Measurements from ENCODE around the gene NLRP6. TPM values are rescaled to one million over a fixed set of nuclear protein-coding genes. Genes with fewer than 3 reads are reported as not detected.
"Not testable (repeated sequence)": the region's sequence is repeated elsewhere in the genome, so short reads cannot be mapped to it uniquely, and the experiment has no call there.

Gene NLRP6
- total RNA-seq, 1 donor from 2014 or later, result 1.7 TPM

DNA sequence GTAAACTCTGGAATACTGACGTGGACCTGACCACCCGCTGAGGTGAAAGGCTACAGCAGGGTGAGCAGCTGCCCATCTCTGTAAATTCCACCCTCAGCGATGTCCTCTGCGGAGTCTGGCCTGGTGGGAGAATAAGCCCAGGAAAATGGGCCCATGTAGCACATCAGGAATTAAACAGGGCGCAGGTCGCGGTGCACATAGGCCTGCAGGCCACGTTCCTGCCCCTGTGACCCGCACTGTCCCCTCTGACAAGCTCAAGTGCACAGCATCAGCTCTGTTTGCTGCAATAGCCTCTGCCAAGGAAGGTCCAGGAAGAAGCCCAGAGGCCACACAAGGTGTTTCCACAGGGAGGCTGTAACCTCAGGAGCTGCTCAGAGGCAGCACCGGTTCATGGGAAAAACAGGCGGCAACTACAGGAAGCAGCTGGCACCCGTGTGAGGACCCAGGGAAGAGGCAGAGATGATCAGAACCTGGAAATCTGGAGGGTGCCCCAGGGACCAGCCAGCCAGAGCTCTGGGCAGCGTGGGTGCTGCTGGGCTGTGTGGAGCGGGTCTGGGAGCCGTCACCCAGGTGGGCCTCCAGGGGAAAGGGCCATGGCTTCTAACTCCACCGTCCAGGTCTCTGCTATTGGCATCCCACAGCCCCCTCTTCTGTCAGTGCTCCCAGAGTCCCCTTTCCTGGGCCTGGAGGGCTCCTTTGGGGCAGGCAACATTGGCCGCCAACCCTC lies 28.6 kb downstream of the NLRP6 start:
- Histone ChIP-seq H3K36me3 (no peaks in the 10 kb centered on the region), H3K4me3 (no peak overlapping the region)
- intact Hi-C loops (cut with DNase I), result no loop called here

DNA sequence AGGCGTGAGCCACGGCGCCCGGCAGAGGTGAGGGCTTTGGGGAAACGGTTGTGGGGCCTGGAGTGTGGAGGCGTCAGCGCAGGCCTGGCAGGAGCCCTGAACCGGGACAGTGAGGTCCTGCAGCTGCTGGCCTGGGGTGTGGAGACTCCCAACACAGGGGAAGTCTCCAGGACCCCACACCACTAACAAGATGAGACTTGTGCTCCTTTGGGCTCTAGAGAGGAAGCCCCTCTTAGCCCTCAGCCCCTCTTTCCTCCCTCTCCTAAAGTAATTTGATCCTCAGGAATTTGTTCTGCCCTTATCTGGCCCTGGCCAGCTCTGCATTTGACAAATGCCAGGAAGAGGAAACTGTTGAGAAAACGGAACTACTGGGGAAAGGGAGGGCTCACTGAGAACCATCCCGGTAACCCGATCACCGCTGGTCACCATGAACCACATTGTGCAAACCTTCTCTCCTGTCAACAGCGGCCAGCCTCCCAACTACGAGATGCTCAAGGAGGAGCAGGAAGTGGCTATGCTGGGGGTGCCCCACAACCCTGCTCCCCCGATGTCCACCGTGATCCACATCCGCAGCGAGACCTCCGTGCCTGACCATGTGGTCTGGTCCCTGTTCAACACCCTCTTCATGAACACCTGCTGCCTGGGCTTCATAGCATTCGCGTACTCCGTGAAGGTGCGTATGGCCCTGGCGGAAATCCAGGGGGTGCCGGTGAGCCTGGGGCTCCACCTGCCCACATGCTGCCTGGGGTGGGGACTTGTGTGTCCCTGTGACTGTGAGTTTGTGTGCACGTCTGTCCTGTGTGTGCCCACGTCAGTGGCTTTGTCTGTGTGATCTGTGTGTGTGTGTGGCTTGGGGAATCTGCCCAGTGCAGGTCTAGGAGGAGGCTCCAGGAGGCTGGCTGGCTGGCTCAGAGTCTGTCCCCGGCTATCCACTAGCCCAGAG lies 29.8 kb downstream of the NLRP6 start, which contains the start of gene IFITM2:
Gene IFITM2, plus strand, starts transcription at position 51 of the 943 bp plus-strand sequence. Its CDS starts 377 bp downstream, at position 428.
- peak; percentile 76 for ATAC-seq
- intact Hi-C loops (cut with DNase I); H3K27me3 ChIP-seq; H3K36me3 ChIP-seq; H3K9me3 ChIP-seq: not testable (repeated sequence)
- Histone ChIP-seq H3K4me1 (peaks cover 35% of the 10 kb centered on the region), H3K4me3 (peak within 1 kb of the TSS; percentile 59), H3K27ac (peak within 1 kb of the TSS; percentile 89)
- peak; percentile 88 for DNase-seq

More for the DNA sequence above, 28.6 kb downstream of the NLRP6 start:
- Histone ChIP-seq H3K9me3 (no peaks in the 10 kb centered on the region), H3K4me1 (peaks cover 27% of the 10 kb centered on the region), H3K27me3 (no peaks in the 10 kb centered on the region), H3K27ac (peak overlapping the region; percentile 89)
- DNase-seq, result no peak
- TF ChIP-seq, protein P1, sequence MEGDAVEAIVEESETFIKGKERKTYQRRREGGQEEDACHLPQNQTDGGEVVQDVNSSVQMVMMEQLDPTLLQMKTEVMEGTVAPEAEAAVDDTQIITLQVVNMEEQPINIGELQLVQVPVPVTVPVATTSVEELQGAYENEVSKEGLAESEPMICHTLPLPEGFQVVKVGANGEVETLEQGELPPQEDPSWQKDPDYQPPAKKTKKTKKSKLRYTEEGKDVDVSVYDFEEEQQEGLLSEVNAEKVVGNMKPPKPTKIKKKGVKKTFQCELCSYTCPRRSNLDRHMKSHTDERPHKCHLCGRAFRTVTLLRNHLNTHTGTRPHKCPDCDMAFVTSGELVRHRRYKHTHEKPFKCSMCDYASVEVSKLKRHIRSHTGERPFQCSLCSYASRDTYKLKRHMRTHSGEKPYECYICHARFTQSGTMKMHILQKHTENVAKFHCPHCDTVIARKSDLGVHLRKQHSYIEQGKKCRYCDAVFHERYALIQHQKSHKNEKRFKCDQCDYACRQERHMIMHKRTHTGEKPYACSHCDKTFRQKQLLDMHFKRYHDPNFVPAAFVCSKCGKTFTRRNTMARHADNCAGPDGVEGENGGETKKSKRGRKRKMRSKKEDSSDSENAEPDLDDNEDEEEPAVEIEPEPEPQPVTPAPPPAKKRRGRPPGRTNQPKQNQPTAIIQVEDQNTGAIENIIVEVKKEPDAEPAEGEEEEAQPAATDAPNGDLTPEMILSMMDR (IDR thresholded peaks at IDR 0.05), result no peak
- no peak for ATAC-seq

DNA sequence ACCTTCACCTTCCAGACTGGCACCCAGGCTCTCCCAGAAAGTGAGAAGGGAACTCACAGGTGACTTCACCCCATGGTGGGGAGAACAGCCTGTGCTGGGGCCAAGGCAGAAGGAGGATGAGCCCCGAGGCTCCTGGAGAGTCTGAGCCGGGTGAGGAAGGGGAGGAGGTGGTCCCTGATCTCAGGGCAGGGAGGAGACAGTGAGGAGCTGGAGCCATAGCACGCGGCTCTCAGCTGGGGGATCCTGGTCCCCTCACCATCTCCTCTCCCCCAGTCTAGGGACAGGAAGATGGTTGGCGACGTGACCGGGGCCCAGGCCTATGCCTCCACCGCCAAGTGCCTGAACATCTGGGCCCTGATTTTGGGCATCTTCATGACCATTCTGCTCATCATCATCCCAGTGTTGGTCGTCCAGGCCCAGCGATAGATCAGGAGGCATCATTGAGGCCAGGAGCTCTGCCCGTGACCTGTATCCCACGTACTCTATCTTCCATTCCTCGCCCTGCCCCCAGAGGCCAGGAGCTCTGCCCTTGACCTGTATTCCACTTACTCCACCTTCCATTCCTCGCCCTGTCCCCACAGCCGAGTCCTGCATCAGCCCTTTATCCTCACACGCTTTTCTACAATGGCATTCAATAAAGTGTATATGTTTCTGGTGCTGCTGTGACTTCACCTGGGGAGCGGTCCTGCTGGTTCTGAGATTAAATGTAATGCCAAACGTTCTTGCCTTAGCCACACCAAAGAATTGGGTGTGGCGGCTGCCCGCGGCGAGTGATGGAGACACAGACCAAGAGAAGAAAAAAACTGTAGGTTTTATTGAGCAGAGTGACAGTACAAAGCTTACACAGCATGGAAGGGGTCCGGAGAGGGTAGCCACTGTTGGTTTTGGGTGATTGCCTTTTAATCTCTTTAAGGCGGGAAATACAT lies 30.8 kb downstream of the NLRP6 start:
- H3K9me3 ChIP-seq; intact Hi-C loops (cut with DNase I); H3K27me3 ChIP-seq; ATAC-seq; H3K36me3 ChIP-seq; DNase-seq: not testable (repeated sequence)
- Histone ChIP-seq H3K4me1 (peaks cover 42% of the 10 kb centered on the region), H3K4me3 (peak overlapping the region; percentile 59), H3K27ac (peak overlapping the region; percentile 89)

DNA sequence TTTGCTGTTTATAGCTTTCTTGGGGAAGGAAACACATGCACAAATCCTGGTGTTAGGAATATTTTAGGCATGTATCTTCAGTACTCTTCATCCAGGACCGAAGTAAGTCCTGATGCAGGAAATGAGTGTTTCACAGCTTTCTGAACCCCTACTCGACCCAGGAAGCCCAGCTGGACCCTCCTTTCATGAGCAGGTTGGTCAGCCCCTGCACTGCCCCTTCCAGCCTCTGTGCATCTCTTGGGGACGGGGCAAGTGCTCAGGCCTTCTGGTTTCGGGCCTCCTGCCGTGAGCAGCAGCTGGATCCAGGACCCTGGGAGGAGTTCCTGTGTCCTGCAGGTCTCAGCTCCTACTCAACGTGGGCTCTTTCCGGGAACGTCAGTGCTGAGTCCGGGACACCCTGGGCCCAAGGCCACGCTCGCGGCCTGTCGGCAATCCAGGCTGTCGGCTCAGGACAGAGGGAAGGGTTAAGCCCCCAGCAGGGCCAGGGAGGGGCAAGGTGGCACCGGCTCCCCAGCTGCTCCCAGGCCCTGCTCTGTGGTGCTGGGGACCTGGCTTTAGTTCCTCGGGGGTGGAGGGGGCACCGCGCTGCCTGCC lies 31.9 kb downstream of the NLRP6 start:
- ATAC-seq, result peak; percentile 9
- intact Hi-C loops (cut with DNase I), result not testable (repeated sequence)

DNA sequence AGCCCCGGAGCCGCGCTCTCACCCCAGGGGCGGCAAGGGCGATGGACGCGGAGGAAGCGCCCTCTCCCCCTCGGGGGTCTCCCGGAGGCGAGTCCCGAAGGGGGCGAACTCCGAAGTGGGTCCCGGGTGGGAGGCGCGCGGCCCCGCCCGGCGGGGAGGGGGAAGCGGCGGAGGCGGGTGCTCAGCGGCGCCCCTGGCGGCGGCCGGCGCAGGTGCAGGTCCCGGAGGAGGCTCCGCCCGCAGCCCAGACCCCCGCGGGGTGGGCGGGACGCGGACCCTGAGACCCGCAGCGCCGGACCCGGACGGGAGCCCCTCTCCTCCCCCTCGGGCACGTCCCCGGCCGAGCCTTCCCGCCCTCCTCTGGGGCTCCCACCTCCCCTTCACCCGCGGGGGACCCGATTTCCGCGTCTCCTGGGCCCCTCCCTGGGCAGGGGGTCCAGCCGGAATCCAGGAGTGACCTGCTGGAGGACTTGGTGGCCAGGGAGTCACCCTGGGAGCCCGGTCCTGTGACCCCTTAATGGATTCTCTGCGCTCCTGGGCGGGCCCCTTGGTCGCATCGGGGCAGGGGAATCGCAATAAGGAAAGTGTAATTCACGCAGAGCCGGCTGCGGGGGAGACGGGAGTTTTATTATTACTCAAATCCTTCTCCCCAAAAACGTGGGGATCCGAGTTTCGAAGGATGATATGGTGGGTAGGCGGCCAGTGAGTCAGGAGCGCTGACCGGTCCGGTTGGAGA lies 33.0 kb downstream of the NLRP6 start:
- H3K27me3 ChIP-seq; H3K9me3 ChIP-seq; DNase-seq; H3K36me3 ChIP-seq; intact Hi-C loops (cut with DNase I): not testable (repeated sequence)
- H3K4me1 ChIP-seq, result peaks cover 37% of the 10 kb centered on the region
- ATAC-seq, result peak; percentile 79
- peak overlapping the region; percentile 43 for H3K4me3 ChIP-seq
- peak overlapping the region; percentile 59 for H3K27ac ChIP-seq

More for the DNA sequence above, 31.9 kb downstream of the NLRP6 start:
- peak overlapping the region; percentile 89 for H3K27ac ChIP-seq
- peaks cover 39% of the 10 kb centered on the region for H3K4me1 ChIP-seq
- not testable (repeated sequence) for DNase-seq, H3K36me3 ChIP-seq, H3K9me3 ChIP-seq, H3K27me3 ChIP-seq
- peak overlapping the region; percentile 59 for H3K4me3 ChIP-seq

DNA sequence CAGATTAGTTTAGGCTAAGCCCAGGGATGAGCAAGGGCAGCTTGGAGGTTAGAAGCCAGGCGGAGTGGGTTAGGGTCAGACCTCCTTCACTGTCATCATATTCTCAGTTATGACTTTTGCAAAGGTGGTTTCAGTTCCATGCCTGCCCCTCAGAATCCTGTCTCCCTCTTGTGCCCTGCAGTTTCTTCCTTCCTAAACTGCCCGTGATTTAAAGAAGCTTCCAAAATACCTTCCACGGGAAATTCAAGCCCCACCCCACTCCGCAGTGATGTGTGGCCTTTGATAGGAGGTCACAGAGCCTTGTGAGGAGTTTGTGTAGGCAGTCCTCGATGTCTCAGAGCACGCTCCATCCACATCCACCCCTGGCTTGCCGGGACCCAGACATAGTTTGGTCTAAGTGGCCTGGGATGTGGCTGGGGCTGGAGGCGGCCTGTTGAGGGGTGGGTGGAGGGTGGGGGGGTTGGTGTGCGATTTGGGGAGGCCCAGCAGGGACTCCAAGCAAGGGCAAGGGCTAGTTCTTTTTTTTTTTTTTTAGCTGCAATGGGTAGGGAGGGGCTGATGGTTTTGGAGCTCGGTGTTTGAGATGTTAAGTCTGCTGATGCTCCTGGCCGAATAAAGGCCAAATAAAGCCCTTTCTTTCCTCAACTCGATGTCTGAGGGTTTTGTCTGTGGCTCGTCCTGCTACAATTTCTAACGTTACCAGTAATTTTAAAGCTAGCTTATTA lies 34.0 kb downstream of the NLRP6 start:
- intact Hi-C loops (cut with DNase I), result no loop called here
- TF ChIP-seq, protein P1 (IDR thresholded peaks at IDR 0.05), result no peak
- Histone ChIP-seq H3K4me3 (peak overlapping the region; percentile 43), H3K27ac (peak overlapping the region; percentile 89), H3K4me1 (peaks cover 32% of the 10 kb centered on the region), H3K9me3 (no peaks in the 10 kb centered on the region), H3K36me3 (no peaks in the 10 kb centered on the region), H3K27me3 (no peaks in the 10 kb centered on the region)
- no peak for DNase-seq
- ATAC-seq, result no peak

Measured in upper lobe of right lung (tissue), 1 donor.